Measurements from ENCODE around the gene TAOK1.

- no peak for TF ChIP-seq GATA2 (IDR thresholded peaks at IDR 0.05; ENCODE audit: low read depth, low read length)
- TF ChIP-seq GATA3 (IDR thresholded peaks at IDR 0.05; ENCODE audit: low read depth, low read length): no peak
These were observed 167.6 kb downstream of the TAOK1 start for GRCh38 chr17:29557739-29558116.

Data from SH-SY5Y (cell line).